Activated T-cell treated with anti-CD3 and anti-CD28 coated beads, Interleukin-2, amount 50 U/mL, for 72 hours (primary cell): ENCODE measurements around the gene ITGA2B. TPM values are rescaled to one million over a fixed set of nuclear protein-coding genes. Genes with fewer than 3 reads are reported as not detected.
A peak's percentile ranks its signal among the peaks of the same experiment; 100 is the strongest.

Experiments used
- ATAC-seq, 2 donors: fragments of 150-1000 bp; cut with Tn5 transposase; replicated peaks in 1 of 2; 2 replicates each; pipeline ENCODE4 v1.10.0; 2021; ENCODE audit warnings: moderate library complexity in 2 of 2, mild to moderate bottlenecking in 1 of 2
- DNase-seq, 2 donors: peaks; one replicate each; pipeline ENCODE4 v3.0.0; 2021 to 2022; ENCODE audit warnings: mixed read lengths in 1 of 2
- H3K27ac Mint-ChIP-seq: one replicate; pipeline ENCODE4 v1.8.0; 2022; ENCODE audit warnings: mild to moderate bottlenecking, moderate library complexity, mixed read lengths
- H3K27me3 Mint-ChIP-seq: one replicate; pipeline ENCODE4 v1.8.0; 2022; ENCODE audit warnings: low read depth, mixed read lengths
- H3K36me3 Mint-ChIP-seq, 2 donors: one replicate each; pipeline ENCODE4 v1.8.0; 2022; ENCODE audit warnings: mixed read lengths in 2 of 2, mild to moderate bottlenecking in 1 of 2; ENCODE audit not compliant: insufficient read depth in 2 of 2
- H3K4me1 Mint-ChIP-seq: one replicate; pipeline ENCODE4 v1.8.0; 2022; ENCODE audit warnings: low read depth, mixed read lengths
- H3K4me3 Mint-ChIP-seq, 2 donors: one replicate each; pipeline ENCODE4 v1.8.0; 2022; ENCODE audit warnings: mild to moderate bottlenecking in 2 of 2, mixed read lengths in 2 of 2, moderate library complexity in 2 of 2
- H3K9me3 Mint-ChIP-seq, 2 donors: one replicate each; pipeline ENCODE4 v1.8.0; 2022; ENCODE audit warnings: mixed read lengths in 2 of 2
- total RNA-seq, 2 donors: library from RNA; stranded (reverse); gene quantifications; one replicate each; pipeline ENCODE4 v1.2.3, GENCODE V29; 2022

The ITGA2B gene
- total RNA-seq, 2 donors from 2014 or later, result 2.1 to 3.2 TPM

GRCh38 chr17:44323359-44324091 is 65.9 kb downstream of the ITGA2B start:
- DNase-seq, result no peak
- Mint-ChIP-seq H3K9me3 (no peaks in the 10 kb centered on the region), H3K4me3 (peak overlapping the region; percentile 91 to 96), H3K27me3 (no peaks in the 10 kb centered on the region), H3K27ac (no peak overlapping the region), H3K36me3 (peaks cover 2 to 4% of the 10 kb centered on the region in 2 donors), H3K4me1 (peaks cover 20% of the 10 kb centered on the region)
- no peak for ATAC-seq

DNA sequence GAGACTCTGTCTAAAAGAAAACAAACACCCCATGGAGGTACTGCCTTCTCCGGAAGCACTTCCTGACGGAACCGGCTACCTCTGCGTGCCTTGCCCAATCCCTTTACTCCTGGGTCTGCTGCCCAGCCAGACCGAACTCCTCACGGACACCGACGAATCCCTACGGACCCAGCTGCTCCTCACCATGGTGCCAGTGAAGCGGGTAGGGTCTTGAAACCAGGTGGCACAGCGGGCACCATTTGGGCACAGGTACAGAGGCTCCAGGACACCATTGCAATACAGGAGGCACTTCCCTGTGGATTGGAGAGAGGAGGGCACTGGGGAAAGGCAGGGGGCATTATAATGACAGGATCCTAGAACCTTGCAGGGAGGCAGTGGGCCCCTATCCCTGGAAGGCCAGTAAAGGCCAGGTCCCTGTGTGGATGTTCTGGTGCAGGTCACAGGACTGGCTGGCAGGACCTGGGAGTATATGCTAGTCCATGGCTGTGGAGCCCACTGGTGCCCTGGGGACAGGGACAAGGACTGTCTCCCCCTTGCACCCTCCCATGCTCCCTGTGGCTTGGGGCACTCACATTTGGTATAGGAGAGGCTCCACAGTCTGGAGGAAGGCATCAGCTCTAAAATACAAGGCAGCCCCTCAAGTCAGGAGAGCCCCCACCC is 67.1 kb downstream of the ITGA2B start:
- H3K4me1 Mint-ChIP-seq, result peaks cover 20% of the 10 kb centered on the region
- peak overlapping the region in 1 of 2 donors; percentile 37 for H3K4me3 Mint-ChIP-seq
- no peak overlapping the region for H3K27ac Mint-ChIP-seq

More for the DNA sequence above, 67.1 kb downstream of the ITGA2B start:
- H3K9me3 Mint-ChIP-seq, result no peaks in the 10 kb centered on the region
- peaks cover 4% of the 10 kb centered on the region for H3K27me3 Mint-ChIP-seq
- DNase-seq, result no peak
- no peak for ATAC-seq
- H3K36me3 Mint-ChIP-seq, result peaks cover 2 to 4% of the 10 kb centered on the region in 2 donors

Other genes with a start within 250 kb of the ITGA2B start
- gene HROB, start 247.7 kb downstream of the ITGA2B start, total RNA-seq, result 10 to 100 TPM; 20.7 to 27.8 TPM
- under 1 TPM; 0.34 to 0.44 TPM for gene ASB16, start 218.9 kb downstream of the ITGA2B start, total RNA-seq
- 10 to 100 TPM; 40.8 to 46.2 TPM for gene TMUB2, start 202.7 kb downstream of the ITGA2B start, total RNA-seq
- 10 to 100 TPM; 96.1 to 97.6 TPM for gene ATXN7L3, start 189.8 kb downstream of the ITGA2B start, total RNA-seq
- gene UBTF, start 170.0 kb downstream of the ITGA2B start, total RNA-seq, result 100 to 1,000 TPM; 105 to 125 TPM
- not detected for gene SLC4A1, start 121.5 kb downstream of the ITGA2B start, total RNA-seq
- gene RUNDC3A, start 81.0 kb downstream of the ITGA2B start, total RNA-seq, result 1 to 10 TPM in 1 of 2 donors, under 1 TPM in 1; 0.35 to 1.4 TPM
- gene SLC25A39, start 64.8 kb downstream of the ITGA2B start, total RNA-seq, result 10 to 100 TPM; 83.6 to 97.2 TPM
- gene GRN, start 44.3 kb downstream of the ITGA2B start, total RNA-seq, result 10 to 100 TPM; 57.8 to 58.7 TPM
- under 1 TPM; 0.14 to 0.41 TPM for gene FAM171A2, start 25.8 kb downstream of the ITGA2B start, total RNA-seq
- 10 to 100 TPM; 45.4 to 49.7 TPM for gene GPATCH8, start 113.8 kb upstream of the ITGA2B start, total RNA-seq
- gene FZD2, start 167.8 kb upstream of the ITGA2B start, total RNA-seq, result under 1 TPM; 0.23 to 0.82 TPM